ENCODE data around the gene KIF3B.

- no peak for TF ChIP-seq CTCF (conservative IDR thresholded peaks at IDR 0.05; ENCODE audit: low read depth, low read length)
- TF ChIP-seq EZH2 (IDR thresholded peaks at IDR 0.05; ENCODE audit: low read length, unreplicated experiment): no peak
Measured at GRCh38 chr20:32277361-32278198, at the start of gene KIF3B.
